ENCODE results near the gene CENPX. TPM values are rescaled to one million over a fixed set of nuclear protein-coding genes. Genes with fewer than 3 reads are reported as not detected.

CENPX gene
- total RNA-seq, 1 experiment from 2014 or later, result 116 TPM

DNA sequence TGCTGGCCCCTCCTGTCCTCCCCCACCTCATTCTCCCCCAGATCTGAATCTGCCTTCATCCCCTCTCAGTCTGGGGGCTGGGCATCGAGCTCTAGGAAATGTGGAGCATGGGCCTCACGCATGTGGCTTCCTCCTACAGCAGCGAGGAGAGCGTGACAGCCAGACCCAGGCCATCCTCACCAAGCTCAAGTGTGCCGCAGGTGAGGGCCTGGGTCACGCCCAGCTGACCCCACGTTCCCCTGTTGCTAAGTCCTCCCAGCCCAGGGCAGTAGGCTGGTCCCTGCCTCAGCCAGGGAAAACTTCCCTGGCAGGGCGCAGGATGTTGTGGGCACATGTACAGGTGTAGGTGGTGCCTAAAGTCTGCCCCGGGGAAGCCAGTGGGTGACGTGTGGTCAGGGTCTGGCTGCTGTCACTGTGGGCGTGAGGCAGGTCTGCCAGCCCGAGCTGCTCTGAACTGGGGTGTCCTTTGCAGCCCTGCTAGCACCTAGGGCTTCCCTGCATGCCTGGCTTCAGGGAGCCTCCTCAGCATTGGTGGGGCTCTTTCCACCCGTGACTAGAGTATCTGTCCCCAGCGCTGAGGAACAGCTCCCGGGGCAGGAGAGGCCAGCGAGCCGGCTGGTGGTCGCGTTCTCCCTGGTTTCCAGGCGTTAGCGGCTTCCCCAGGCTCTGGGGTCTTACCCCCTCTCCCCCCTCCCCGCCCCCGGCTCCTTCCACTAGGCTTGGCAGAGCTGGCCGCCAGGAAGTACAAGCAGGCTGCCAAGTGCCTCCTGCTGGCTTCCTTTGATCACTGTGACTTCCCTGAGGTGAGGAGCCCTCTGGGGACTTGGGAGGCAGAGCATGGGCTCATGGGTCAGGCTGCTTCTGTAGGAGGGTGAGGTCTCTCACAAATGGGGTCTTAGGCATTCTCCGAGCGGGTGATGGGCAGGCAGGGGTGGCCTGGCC, 32.6 kb upstream of the CENPX start:
- peak; percentile 9 for DNase-seq (ENCODE audit: low read depth)

DNA sequence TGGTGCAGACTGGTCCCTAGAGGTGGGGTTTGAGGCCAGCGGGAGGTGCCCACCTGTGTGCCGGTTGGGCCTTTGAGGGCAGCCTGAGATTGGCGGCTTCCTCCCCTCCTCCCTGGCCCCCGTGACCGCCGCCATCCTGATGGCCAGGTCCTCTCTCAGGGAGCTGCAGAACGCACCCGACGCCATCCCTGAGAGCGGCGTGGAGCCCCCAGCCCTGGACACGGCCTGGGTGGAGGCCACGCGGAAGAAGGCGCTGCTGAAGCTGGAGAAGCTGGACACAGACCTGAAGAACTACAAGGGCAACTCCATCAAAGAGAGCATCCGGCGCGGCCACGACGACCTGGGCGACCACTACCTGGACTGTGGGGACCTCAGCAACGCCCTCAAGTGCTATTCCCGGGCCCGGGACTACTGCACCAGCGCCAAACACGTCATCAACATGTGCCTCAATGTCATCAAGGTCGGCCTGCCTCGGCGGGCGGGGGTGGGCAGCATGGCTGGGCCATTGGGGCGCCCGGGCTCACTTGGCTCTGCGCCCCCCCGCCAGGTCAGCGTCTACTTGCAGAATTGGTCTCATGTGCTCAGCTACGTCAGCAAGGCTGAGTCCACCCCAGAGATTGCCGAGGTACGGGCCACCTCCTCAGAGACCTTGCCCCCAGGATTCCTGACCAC, 31.8 kb upstream of the CENPX start:
- DNase-seq (ENCODE audit: low read depth), result peak; percentile 10

DNA sequence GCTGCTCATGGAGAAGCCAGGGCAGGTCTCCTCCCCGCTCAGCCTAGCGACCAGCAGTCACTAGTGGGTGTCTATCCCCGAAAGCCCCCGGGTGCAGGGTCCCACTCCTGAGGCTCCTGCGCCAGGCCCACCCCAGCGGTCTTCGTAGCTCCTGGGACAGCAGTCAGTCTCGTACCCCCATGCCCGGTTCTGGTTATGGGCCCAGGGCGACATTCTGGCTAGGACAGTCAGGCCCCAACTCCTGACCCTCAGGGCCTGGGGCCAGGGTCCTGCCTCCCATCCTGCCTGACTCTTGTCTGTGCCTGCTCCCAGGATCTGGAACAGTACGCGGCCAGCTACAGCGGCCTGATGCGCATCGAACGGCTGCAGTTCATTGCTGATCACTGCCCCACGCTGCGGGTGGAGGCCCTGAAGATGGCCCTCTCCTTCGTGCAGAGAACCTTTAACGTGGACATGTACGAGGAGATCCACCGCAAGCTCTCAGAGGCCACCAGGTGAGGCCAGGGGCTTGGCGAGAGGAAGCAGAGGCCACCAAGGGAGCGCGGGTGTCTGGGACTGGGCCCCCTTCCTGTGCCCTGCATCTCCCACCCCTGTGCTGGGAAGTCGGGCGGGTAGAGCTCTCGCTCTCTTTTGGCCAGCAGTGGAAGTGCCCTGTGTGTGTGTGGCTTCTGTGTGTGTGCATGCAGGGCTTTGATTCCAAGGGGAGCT, 31.0 kb upstream of the CENPX start:
- DNase-seq (ENCODE audit: low read depth), result peak; percentile 6

DNA sequence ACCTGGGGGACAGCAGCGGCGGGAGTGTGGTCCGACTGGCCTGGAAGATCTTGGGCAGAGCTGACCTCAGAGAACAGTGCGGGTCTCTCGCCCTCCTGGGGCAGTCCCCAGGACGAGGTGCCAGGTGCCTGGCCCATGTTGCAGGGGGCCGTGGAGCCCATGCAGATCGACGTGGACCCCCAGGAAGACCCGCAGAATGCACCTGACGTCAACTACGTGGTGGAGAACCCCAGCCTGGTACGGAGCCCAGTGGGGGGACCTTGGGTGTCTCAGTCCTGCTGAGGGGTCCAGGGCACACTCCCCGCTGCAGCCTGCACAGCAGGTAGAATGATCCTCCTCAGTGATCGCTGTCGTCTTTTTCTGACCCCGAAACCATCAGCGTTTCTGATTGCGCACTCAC, 30.5 kb upstream of the CENPX start:
- DNase-seq (ENCODE audit: low read depth), result no peak

DNA sequence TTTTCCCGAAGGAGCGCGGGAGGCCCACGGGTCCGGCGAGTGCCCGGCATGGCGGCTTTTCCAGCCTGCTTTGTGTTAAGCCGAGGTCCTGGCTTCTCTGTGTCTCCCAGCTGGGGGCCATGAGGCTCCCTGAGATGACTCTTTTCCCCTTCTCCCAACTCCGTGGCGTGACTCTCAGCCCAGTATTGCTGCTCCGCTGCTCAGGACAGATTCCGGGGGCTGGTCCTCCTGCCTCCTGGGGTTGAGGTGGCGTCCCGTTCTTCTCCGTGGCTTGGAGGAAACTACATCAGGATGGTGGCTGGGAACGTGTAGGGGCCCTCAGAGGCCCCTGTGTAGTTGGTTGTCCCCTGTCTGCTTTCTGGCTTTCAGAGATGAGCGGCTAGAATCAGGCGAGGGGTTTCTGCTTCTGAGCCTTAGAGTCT, 30.0 kb upstream of the CENPX start:
- DNase-seq (ENCODE audit: low read depth), result peak; percentile 6

DNA sequence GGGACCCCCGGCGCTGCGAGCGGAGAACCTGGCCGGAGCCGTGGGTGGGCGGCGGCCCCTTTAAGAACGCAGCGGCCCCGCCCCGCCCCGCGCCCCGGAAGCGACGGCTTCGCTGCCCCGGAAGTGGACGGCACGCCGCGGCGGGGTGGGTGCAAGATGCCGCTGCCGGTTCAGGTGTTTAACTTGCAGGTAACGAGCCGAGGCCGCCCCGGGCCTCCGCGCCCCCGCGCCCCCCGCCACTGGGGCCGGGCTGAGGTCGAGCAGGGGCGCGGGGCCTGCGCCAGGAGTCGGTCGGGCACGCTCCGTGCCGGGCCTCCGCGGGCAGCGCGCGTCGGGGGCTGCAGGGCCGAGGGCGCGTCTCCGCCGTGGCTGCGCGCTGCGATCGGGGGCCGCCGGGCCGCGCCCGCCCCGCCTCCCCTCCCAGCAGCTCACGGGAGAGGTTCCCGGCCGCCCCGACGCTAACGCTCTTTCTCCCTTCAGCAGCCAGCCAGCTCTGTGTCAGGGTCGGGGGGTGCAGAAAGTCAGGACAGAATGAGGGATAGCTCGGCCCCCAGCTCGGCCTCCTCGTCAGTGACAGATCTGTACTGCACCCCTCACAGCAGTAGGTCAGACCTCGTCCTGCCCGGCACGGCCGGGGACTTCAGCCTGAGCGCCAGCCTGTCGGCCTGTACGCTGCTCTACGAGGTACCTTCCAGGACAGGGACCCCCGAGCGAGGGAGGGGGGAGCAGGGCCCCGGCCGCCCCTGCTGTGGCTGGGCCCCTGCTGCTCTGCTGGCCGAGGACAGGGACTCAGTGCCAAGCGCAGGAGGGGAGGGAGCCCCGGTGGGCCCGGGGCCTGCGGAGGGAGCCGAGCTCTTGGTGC, 29.3 kb upstream of the CENPX start, which contains the start of the genes GPS1 and RFNG:
GPS1 (plus strand) TSS at position 123 of the 862 bp plus-strand sequence; CDS start at position 157, 34 bp downstream.
RFNG (minus strand) TSS at position 36 of the 862 bp plus-strand sequence. CDS start 45 bp downstream, outside the sequence.
- peak; percentile 82 for DNase-seq (ENCODE audit: low read depth)

DNA sequence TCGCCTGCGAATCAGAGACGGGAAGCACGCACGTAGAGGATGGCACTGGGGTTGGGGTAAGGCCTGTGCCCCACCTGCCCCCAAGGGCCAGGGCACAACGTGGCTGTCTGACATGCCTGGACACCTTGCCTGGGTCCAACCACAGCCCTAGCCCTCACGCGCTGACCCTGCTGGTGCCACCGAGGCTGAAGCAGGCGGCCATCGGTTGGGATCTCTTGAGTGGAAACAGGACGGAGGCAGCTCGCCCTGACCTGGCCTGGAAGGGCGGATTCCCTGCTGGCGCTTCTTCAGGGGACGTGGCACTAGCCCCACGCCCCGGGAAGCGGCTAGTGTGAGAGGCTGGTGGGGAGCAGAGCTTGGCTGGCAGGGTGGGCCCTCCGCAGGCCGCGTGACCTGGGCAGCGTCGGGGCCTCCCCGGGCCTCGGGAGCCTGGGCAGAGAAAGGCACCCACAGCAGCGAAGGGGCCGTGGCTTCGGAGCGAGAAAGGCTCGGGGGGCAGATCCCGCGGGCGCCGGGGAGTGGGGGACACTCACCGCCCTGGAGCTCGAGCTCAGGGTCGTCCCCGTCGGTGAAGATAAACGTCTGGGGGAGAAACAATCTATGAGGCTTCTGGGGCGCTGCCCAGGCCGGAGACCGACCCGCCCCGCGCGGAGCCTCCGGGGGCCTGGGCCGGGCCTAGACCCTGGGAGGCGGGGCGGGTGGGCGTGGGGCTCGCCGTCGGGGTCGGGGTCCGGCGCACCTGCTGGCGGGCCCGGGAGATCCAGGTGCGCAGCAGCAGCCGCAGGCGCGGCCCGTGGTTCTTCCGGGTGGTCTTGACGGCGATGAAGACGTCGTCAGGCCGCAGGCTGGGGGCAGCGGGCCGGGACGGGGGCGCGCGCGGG, 28.3 kb upstream of the CENPX start:
- peak; percentile 9 for DNase-seq (ENCODE audit: low read depth)

DNA sequence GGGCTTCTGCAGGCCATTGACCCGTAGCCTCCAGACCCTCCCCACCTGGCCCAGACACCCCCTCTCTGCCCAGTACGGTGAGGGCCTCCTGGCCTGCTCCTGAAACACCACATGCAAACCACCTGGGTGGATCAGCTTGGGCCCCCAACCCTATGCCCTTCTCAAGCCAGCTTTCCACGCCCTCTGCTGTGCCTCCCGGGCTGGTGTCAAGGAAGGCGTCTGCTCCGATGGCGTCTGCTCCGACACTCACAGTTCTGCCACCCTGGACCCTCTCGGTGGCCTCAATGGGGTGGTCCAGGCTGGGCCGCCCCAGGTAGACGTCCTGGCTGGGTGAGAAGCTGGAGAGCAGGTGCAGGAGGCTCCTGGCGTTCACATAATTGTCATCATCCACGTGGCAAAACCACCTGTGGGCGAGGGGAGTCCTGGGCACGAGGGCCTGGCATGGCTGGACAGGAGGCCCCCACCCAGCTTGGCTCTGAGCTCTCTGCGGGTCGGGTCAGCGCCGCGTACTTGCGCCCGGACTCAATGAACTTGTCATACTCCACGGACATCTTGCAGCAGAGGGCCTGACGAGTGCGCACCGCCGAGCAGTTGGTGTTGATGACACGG, 27.6 kb upstream of the CENPX start:
- DNase-seq (ENCODE audit: low read depth), result peak; percentile 2

DNA sequence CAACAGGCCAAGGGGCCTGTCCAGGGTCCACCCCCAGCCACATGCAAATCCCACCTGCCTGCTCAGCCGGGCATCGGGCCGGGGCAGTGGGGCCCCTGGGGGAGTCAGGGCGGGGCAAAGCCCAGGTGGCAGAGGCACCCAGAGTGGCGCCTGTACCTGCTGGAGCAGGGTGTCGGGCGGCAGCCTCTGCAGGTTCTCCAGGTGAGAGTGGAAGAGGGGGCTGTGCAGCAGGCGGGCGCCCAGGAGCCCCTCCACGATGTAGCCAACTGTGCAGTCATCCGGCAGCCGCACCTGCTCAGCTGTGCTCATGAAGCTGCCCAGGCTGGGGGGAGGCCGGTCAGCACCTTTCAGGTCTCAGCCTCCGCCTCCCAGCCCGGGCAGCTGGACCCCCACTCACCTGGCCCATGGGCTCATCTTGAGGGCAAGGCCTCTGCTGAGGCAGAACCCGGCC, 26.9 kb upstream of the CENPX start:
- DNase-seq (ENCODE audit: low read depth), result no peak

DNA sequence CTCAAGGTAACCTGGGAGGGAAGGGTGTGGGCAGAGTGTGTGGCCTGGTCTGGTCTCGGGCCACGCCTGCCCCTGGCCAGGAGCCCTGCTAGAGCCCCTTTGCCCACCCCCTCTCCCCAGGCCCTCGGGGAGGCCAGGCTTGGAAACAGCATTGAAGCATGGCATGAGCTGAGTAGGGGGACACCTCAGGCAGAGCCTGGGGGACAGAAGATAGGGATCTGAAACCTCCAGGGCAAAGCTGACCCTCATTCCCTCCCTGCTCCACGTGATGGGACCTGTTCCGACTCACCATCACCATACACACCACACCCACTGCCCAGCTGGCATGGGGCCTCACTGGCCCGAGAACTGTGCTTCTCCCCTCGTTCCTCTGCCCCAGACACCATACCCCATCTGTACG, 26.4 kb upstream of the CENPX start:
- DNase-seq (ENCODE audit: low read depth), result peak; percentile 1

DNA sequence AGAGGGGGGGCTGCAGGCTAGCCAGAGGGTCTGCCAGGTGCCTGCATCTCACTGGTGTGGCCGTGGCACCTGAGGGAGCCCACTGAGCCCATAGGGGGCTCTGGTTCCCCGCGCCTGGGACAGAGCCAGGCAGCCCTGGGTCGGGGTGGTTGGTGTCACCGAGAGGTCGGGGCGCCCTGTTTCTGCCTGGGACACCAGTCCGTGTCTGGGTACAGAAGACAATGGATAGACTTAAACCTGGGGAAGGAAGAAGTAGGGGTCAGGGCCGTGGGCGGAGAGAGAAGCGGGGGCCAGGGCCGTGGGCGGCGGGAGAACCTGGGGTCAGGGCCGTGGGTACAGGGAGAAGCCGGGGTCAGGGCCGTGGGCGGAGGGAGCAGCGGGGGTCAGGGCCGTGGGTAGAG, 25.9 kb upstream of the CENPX start:
- no peak for DNase-seq (ENCODE audit: low read depth)

DNA sequence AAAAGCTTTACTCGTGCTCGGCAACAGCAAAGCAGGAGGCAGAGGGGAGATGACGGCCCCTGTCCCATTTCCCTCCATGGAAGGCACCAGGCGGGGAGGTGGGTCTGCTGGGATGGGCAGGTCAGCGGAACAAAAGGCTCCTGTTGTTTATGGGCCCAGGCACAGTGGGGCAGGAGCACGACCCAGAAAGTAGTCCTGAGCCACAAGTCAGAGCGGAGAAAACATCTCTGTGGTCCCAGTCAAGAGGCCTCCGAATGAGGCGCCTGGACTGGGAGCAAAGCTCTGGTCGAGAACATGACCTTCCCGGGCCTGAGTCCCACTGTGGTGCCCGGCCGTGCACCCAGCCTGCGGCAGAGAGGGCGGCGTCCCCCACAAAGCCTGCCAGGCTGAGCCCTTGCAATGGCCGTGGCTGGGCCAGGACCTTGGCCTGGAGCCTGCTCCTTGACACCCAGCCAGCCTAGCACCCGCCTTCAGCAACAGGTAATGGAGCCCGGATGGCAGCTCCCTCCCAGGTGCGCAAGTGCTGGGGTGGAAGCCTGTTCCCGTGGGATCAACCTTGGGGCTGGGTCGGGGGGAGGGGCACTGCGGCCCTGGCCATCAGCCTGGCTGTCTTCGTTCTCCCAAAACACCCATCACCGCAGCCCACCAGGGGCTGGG, 25.4 kb upstream of the CENPX start:
- peak; percentile 2 for DNase-seq (ENCODE audit: low read depth)

DNA sequence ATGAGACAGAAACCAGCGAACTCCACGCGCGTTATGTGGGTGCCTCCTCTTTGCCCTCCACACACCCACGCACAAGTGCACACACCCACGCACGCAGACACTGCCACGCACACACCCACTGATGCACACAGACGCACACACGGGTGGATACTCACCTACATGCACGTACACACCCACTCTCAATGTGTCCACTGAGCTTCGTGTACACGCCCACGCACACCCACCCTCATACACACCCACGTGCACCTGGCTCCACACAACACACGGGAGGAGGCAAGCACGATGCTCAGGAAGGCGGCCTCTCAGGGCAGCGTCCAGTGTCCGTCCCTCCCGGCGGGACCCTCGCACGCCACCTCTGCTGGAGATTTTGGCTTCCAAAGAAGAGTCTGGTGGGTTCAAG, 24.7 kb upstream of the CENPX start:
- DNase-seq (ENCODE audit: low read depth), result no peak

DNA sequence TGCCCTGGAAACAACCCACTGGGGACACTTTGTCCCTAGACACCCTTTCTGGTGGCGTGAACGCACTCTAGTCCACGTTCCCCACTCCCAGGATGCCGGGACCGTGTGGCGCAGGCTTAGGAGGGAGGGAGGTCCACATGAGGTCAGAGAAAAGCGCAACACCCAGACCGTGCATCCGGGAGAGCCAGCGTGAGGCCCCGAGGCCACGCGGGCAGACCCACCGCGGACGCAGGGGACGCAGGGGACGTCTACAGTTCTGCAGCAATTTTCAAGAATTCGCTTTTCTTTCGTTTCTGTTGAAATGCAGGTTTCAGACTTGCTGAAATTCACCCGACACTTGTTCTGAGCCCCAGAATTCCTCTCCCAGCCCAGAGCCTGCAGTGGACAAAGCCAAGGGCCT, 24.2 kb upstream of the CENPX start:
- no peak for DNase-seq (ENCODE audit: low read depth)

DNA sequence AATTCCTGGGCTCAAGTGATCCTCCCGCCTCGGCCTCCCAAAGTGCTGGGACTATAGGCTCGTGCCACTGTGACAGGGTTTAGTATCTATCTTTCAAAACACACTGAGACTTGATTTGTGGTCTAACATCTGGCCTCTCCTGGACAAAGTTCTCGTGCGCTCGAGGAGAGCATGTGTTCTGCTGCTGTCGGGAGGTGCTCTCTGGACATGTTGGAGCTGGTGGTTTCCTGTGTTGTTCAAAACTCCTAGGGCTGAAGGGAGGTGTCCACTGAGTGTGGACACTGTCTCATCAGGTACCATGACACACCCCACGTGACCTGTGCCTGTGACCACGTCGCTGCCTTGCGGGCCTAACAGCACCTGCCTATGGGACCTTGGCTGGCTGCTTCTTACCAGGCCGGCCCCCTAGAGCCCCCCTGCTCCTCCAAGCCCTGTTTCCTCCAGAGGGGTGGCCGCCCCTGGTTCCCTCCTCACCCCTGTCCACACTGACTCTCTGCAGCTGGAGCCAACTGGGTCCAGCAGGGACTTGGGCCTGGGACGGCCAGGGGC, 23.3 kb upstream of the CENPX start:
- no peak for DNase-seq (ENCODE audit: low read depth)

DNA sequence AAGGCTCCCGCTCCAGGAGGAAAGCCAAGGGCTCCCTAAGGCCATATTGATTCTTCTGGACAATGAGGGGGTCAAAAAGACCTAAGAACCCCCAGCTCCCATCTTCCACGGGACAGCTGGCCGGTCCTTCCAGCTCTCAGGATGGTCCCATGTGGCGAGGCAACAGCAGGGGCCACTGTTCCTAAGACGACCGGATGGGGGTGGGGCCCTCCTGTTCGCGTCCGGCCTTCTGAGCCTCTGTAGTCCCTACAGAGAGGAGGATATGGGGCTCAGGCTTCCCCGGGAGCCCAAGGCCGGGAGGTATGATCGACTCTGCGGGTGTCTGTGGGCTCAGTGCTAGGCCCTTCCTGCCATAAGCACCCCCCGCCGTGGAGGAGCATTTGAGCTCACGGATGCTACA, 20.8 kb upstream of the CENPX start:
- DNase-seq (ENCODE audit: low read depth), result no peak

DNA sequence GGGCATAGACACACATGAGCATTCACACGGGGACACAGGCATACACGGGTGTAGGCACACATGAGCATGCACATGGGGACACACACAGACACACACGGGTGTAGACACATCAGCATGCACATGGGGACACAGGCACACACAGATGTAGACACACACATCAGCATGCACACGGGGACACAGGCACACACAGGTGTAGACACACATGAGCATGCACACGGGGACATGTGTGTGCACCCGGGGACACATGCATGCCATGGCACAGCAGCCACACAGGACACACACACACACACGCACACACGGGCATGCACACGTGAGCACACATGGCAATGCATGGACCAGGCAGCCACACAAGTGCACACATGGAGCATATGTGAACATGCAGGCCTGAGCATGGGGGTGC, 20.0 kb upstream of the CENPX start:
- no peak for DNase-seq (ENCODE audit: low read depth)

DNA sequence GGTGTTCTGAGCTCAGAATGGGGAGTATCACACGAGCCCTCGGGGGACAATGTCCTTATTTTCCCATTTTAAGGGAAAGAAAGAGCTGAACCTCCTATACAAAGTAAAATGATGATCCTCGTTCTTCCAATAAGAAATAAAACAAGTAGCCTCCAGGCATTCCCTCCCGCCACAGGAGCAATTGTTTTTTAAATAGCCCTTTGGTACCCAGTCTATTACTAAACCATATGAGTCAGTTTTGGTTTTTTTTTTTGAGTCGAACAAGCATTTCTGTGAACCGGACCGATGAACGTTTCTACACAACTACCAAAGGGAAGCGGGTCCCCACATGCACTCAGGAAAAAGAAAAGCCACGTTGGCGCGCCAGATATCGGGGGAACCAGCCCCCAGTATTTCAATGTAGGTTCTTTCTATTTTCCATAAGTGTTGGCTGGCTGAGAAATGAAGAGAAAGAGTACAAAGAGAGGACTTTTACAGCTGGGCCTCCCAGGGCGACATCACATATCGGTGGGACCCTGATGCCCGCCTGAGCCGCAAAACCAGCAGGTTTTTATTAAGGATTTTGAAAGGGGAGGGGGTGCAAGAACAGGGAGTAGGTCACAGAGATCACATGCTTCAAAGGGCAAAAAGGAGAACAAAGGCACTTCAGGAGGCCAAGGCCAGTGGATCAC, 18.6 kb upstream of the CENPX start:
- DNase-seq (ENCODE audit: low read depth), result no peak
